Progenitor cell of endocrine pancreas (in vitro differentiated cells): ENCODE measurements around the gene CLSTN3. TPM values are rescaled to one million over a fixed set of nuclear protein-coding genes. Genes with fewer than 3 reads are reported as not detected.

ENCODE experiments used
- DNase-seq: peaks from one replicate; pipeline ENCODE4 v3.0.0; 2021; ENCODE audit warnings: low spot score; ENCODE audit not compliant: unreplicated experiment
- H3K27ac Mint-ChIP-seq: 2 replicates; pipeline ENCODE4 v1.8.0; 2021; ENCODE audit warnings: mild to moderate bottlenecking, moderate library complexity, mixed read lengths
- H3K27me3 Mint-ChIP-seq: 2 replicates; pipeline ENCODE4 v1.8.0; 2021; ENCODE audit warnings: mixed read lengths
- H3K36me3 Mint-ChIP-seq: 2 replicates; pipeline ENCODE4 v1.8.0; 2022; ENCODE audit warnings: mixed read lengths; ENCODE audit not compliant: insufficient read depth
- H3K4me1 Mint-ChIP-seq: 2 replicates; pipeline ENCODE4 v1.8.0; 2021; ENCODE audit warnings: low read depth, mixed read lengths
- H3K4me3 Mint-ChIP-seq: 2 replicates; pipeline ENCODE4 v1.8.0; 2021; ENCODE audit warnings: low read depth, mild to moderate bottlenecking, moderate library complexity, mixed read lengths
- H3K9me3 Mint-ChIP-seq: 2 replicates; pipeline ENCODE4 v1.8.0; 2021; ENCODE audit warnings: low read depth, mixed read lengths
- CTCF ChIP-seq: fragments of 200-600 bp; sonication (generic); IDR thresholded peaks from one replicate; pipeline ENCODE4 v1.5.0; 2021; ENCODE audit warnings: antibody characterized with exemption, mild to moderate bottlenecking; ENCODE audit not compliant: unreplicated experiment
- total RNA-seq: library from RNA; stranded (reverse); gene quantifications from 2 replicates; pipeline ENCODE4 v1.2.1, GENCODE V29; 2021

The CLSTN3 gene
- total RNA-seq, 1 donor from 2014 or later = 202 TPM

DNA sequence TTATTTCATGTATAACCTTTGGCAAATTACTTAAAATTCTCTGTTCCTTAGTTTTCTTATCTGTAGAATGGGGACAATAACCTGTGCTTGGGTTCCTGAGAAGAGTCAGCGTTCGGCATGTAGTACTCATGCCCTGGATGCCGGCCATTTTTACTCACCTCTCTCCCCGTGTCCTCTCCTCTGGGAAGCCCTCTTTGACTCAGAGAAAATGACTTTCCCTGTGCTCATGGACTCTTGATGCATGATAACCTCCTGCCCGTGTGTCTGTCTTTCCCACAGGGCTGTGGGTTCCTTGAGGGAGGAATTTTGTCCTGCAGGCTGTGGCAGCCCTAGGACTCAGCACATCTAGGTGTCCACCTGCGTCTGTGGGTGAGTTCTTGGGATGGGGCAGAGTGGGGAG is 15.3 kb upstream of the CLSTN3 start:
- Mint-ChIP-seq H3K27ac (no peak overlapping the region), H3K4me3 (no peak overlapping the region), H3K9me3 (no peaks in the 10 kb centered on the region), H3K36me3 (peaks cover 5% of the 10 kb centered on the region), H3K4me1 (no peaks in the 10 kb centered on the region), H3K27me3 (no peaks in the 10 kb centered on the region)
- DNase-seq = no peak
- TF ChIP-seq CTCF = no peak

- DNase-seq = no peak
- Mint-ChIP-seq H3K36me3 (peaks cover 5% of the 10 kb centered on the region), H3K27me3 (no peaks in the 10 kb centered on the region), H3K9me3 (no peaks in the 10 kb centered on the region), H3K4me1 (no peaks in the 10 kb centered on the region), H3K27ac (no peak overlapping the region), H3K4me3 (no peak overlapping the region)
- TF ChIP-seq CTCF = no peak
Measured at GRCh38 chr12:7116196-7116595, 14.0 kb upstream of the CLSTN3 start.

DNA sequence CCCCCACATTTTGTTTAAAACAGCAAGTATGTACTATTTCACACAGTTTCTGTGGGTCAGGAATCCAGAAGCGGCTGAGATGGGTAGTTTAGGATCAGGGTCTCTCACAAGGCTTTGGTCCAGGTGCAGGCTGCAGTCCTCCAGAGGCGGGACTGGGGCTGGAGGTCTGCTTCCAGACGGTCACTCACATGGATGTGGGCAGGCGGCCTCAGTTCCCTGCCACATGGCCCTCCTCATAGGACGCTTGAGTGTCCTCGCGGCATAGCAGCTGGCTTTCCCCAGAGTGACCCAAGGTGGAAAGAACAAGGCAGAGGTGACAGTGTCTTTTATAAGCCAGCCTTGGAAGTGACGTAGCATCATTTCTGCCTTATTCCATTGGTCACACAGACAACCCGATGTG is 13.3 kb upstream of the CLSTN3 start:
- Mint-ChIP-seq H3K27me3 (no peaks in the 10 kb centered on the region), H3K4me3 (no peak overlapping the region), H3K9me3 (no peaks in the 10 kb centered on the region), H3K36me3 (peaks cover 4% of the 10 kb centered on the region), H3K4me1 (no peaks in the 10 kb centered on the region), H3K27ac (no peak overlapping the region)
- DNase-seq = no peak
- no peak for TF ChIP-seq CTCF

GRCh38 chr12:7117670-7118069 is 12.5 kb upstream of the CLSTN3 start:
- H3K36me3 Mint-ChIP-seq = peaks cover 4% of the 10 kb centered on the region
- no peak for TF ChIP-seq CTCF
- H3K27ac Mint-ChIP-seq = no peak overlapping the region
- no peaks in the 10 kb centered on the region for H3K9me3 Mint-ChIP-seq
- no peak for DNase-seq
- H3K4me1 Mint-ChIP-seq = no peaks in the 10 kb centered on the region
- H3K4me3 Mint-ChIP-seq = no peak overlapping the region
- H3K27me3 Mint-ChIP-seq = no peaks in the 10 kb centered on the region

DNA sequence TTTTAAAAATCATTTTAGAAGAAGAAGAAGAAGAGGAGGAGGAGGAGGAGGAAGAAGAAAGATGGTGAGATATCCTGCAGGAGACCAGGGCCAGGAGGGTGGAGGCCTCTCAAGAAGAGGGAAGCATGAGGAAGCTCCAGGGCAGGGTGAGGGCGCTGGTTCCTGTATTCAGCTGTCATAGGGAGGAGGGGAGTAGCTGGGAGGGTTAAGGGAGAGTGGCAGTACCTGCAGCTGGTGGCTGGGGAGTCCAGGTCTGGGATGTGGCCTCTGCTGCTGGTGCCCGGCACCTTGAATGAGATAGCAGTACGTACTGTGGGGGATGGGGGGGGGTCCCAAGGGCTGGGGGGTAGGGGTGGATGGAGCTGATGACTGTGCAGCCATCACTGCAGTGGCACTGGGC is 11.3 kb upstream of the CLSTN3 start:
- H3K4me3 Mint-ChIP-seq = no peak overlapping the region
- DNase-seq = no peak
- TF ChIP-seq CTCF = no peak
- H3K9me3 Mint-ChIP-seq = no peaks in the 10 kb centered on the region
- H3K4me1 Mint-ChIP-seq = peaks cover 8% of the 10 kb centered on the region
- H3K27me3 Mint-ChIP-seq = no peaks in the 10 kb centered on the region
- H3K36me3 Mint-ChIP-seq = peaks cover 7% of the 10 kb centered on the region
- H3K27ac Mint-ChIP-seq = no peak overlapping the region
